OCI-LY3 (cell line): ENCODE results near the gene LRRC46.

ENCODE experiments used
- H2AFZ ChIP-seq: fragments of 200-600, 300-600 bp; shearing (Covaris generic); 2 replicates; pipeline ENCODE4 v1.6.0; 2014; ENCODE audit warnings: antibody characterized with exemption, low read depth, low read length
- H3K27ac ChIP-seq: fragments of 200-600, 300-600 bp; sonication (generic); 2 replicates; pipeline ENCODE4 v1.5.1; 2014; ENCODE audit warnings: mild to moderate bottlenecking, low read length, moderate library complexity, mixed read lengths
- H3K27me3 ChIP-seq: fragments of 200-600, 300-600 bp; sonication (generic); 2 replicates; pipeline ENCODE4 v1.6.1; 2014; ENCODE audit warnings: low read depth, low read length, mixed read lengths
- H3K36me3 ChIP-seq: fragments of 200-600, 300-600 bp; sonication (generic); replicated peaks from 2 replicates; pipeline ENCODE3; 2014; ENCODE audit warnings: low read depth, low read length, mixed read lengths
- H3K4me1 ChIP-seq: fragments of 300-600, 200-600 bp; sonication (generic); 2 replicates; pipeline ENCODE4 v1.6.1; 2014; ENCODE audit warnings: low read length, mixed read lengths
- H3K4me2 ChIP-seq: fragments of 200-600, 300-600 bp; sonication (generic); 2 replicates; pipeline ENCODE4 v1.6.1; 2014; ENCODE audit warnings: low read length, mixed read lengths
- H3K4me3 ChIP-seq: fragments of 300-600, 200-600 bp; sonication (generic); 2 replicates; pipeline ENCODE4 v1.5.1; 2014; ENCODE audit warnings: antibody characterized with exemption, mild to moderate bottlenecking, low read length, moderate library complexity
- H3K79me2 ChIP-seq: fragments of 300-600, 200-600 bp; shearing (Covaris generic); 2 replicates; pipeline ENCODE4 v1.6.1; 2014; ENCODE audit warnings: mild to moderate bottlenecking, low read length, mixed read lengths
- H3K9ac ChIP-seq: fragments of 300-600, 200-600 bp; shearing (Covaris generic); 2 replicates; pipeline ENCODE4 v1.6.0; 2014; ENCODE audit warnings: mild to moderate bottlenecking, low read length, moderate library complexity
- H3K9me3 ChIP-seq: fragments of 200-600, 300-600 bp; shearing (Covaris generic); 2 replicates; pipeline ENCODE4 v1.6.1; 2014; ENCODE audit warnings: low read length, mixed read lengths; ENCODE audit not compliant: insufficient read depth
- H4K20me1 ChIP-seq: fragments of 200-600, 300-600 bp; sonication (generic); 2 replicates; pipeline ENCODE4 v1.6.1; 2016; ENCODE audit warnings: low read length, mixed read lengths; ENCODE audit not compliant: insufficient read depth
- EZH2phosphoT487 ChIP-seq: fragments of 200-600 bp; shearing (Covaris generic); IDR thresholded peaks from 2 replicates; pipeline ENCODE4 v1.6.1; 2018; ENCODE audit warnings: antibody characterized with exemption, mixed run types, low read depth
- TF ChIP-seq, protein P1 (sequence below): fragments of 200-600, 300-600 bp; sonication (generic); IDR thresholded peaks from 2 replicates; pipeline ENCODE4 v1.5.1; 2014; ENCODE audit warnings: antibody characterized with exemption, low read length, low read depth

The LRRC46 gene

DNA sequence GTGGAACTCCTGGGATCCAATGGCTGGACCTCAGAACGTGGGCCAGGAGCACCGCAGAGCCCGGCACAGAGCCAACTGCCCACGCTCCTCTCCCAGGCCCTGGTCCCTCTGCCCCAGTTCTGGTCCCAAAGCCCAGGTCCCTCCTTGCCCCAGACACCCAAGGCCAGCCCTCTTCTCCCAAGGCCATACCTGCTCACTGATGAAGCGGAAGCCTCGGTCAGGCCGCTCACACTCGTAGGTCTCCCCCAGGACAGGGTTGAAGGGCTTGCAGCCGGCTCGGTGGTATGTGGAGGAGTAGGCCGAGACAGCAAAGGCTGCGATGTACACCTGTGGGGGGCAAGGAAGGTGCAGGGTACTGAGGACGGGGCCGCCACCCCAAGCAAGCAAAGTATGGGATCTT, 18.4 kb upstream of the LRRC46 start:
- Histone ChIP-seq H3K9ac (no peak overlapping the region), H3K4me3 (no peak overlapping the region), H2AFZ (no peak overlapping the region), H3K9me3 (no peaks in the 10 kb centered on the region), H3K4me1 (no peaks in the 10 kb centered on the region), H3K27me3 (no peaks in the 10 kb centered on the region), H4K20me1 (no peaks in the 10 kb centered on the region), H3K4me2 (no peak overlapping the region), H3K27ac (no peak overlapping the region), H3K36me3 (no peaks in the 10 kb centered on the region), H3K79me2 (no peaks in the 10 kb centered on the region)
- TF ChIP-seq, protein P1, sequence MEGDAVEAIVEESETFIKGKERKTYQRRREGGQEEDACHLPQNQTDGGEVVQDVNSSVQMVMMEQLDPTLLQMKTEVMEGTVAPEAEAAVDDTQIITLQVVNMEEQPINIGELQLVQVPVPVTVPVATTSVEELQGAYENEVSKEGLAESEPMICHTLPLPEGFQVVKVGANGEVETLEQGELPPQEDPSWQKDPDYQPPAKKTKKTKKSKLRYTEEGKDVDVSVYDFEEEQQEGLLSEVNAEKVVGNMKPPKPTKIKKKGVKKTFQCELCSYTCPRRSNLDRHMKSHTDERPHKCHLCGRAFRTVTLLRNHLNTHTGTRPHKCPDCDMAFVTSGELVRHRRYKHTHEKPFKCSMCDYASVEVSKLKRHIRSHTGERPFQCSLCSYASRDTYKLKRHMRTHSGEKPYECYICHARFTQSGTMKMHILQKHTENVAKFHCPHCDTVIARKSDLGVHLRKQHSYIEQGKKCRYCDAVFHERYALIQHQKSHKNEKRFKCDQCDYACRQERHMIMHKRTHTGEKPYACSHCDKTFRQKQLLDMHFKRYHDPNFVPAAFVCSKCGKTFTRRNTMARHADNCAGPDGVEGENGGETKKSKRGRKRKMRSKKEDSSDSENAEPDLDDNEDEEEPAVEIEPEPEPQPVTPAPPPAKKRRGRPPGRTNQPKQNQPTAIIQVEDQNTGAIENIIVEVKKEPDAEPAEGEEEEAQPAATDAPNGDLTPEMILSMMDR = no peak
- TF ChIP-seq EZH2phosphoT487 = no peak

DNA sequence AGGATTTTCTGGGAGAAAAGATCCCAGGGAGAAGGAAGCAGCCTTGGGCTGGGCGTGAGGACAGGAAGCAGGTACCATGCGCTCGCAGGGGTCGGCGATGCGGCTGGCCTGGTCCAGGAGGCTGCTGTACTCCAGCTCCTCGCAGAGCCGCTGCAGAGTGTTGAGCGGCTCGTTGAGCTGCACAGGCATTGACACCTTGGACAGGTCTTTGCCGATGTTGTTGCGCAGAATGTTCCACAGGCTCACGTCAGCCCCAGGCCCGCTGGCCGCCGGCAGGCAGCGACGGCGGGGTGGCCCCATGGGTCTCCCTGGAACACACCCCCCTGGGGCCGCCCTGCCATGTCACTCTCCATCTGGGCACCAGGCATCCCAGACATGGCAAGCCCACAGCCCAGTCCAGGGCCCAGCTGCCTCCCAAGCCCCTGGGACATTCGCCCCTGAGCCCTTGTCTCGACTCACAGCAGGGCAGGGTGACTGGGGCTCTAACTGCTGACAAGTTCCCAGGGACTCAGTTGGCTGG, 17.9 kb upstream of the LRRC46 start:
- TF ChIP-seq EZH2phosphoT487 = no peak
- TF ChIP-seq, protein P1 = no peak
- Histone ChIP-seq H3K27me3 (no peaks in the 10 kb centered on the region), H3K79me2 (no peaks in the 10 kb centered on the region), H4K20me1 (no peaks in the 10 kb centered on the region), H2AFZ (no peak overlapping the region), H3K9ac (no peak overlapping the region), H3K4me1 (no peaks in the 10 kb centered on the region), H3K27ac (no peak overlapping the region), H3K36me3 (no peaks in the 10 kb centered on the region), H3K9me3 (no peaks in the 10 kb centered on the region), H3K4me3 (no peak overlapping the region), H3K4me2 (no peak overlapping the region)

DNA sequence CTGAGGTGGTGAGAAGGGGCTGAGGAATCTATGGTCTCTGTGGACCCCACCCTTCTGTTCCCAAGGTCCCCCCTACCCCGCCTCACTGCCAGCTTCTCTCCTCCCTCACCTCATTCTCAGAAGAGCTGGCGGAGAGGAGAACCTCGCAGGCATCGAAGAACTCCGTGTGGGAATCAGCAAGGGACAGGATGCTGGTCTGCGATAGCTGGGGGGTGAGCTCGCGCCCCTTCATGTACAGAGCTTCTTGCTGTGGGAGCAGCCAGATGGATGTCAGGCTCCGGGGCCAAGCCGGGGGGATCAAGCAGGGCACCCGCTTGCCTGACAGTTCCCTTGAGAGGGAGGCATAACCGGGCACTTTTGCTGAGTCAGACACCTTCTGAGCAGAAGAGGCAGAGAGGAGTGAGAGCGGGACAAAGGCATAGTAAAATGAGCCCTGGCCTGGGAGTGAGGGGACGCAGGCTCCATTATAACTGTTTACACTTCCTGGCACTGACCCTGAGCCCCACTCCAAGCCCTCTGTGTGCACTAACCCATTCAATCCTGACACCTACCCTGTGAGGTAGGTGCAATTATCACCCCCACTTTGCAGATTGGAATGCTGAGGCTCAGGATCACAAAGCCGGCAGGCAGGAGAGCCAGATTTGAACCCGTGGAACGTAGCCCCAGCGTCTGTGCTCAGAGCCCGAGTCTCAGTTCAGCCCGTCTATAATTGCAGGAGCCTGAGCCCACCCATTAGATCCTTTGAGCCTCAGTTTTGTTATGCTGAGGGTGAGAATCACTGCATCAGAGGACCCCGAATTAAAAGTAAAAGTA, 16.2 kb upstream of the LRRC46 start:
- no peaks in the 10 kb centered on the region for H3K27me3 ChIP-seq
- H4K20me1 ChIP-seq = no peaks in the 10 kb centered on the region
- H3K27ac ChIP-seq = no peak overlapping the region
- TF ChIP-seq, protein P1 = no peak
- TF ChIP-seq EZH2phosphoT487 = no peak
- no peak overlapping the region for H2AFZ ChIP-seq
- no peaks in the 10 kb centered on the region for H3K36me3 ChIP-seq
- peaks cover 4% of the 10 kb centered on the region; the same call in 1 of the 2 replicates for H3K4me1 ChIP-seq
- H3K9ac ChIP-seq = no peak overlapping the region
- H3K9me3 ChIP-seq = no peaks in the 10 kb centered on the region
- no peaks in the 10 kb centered on the region for H3K79me2 ChIP-seq
- H3K4me3 ChIP-seq = no peak overlapping the region
- H3K4me2 ChIP-seq = no peak overlapping the region

DNA sequence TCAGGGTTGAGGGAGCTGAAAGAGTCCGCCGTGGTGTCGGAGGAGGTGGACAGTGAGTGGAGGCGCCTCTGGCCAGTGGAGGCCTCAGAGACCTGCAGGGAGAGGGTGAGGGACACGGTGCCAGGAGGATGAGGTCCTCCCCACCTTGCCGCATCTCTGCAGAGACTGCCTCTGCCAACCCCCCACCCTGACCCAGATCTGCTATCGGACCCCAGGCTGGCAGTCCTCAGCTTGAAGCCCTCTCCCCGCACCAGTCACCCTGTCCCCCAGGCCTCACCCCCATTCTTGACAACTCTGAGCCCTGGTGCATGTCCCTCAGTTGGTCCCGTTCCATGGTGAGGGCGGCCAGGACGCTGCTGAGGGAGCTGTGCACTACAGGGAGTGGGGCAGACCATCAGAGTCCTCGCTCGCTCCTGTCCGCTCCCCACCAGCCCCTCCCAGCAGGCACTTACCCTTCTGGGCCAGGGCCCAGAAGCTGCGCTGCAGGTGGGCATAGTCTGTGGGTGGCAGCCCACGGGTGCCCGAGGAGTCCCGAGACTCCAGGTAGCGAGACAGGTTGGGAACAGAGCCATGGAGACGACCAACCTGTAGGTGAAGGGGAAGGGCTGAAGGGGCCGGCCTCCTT, 15.2 kb upstream of the LRRC46 start:
- H3K4me2 ChIP-seq = no peak overlapping the region
- H3K9ac ChIP-seq = no peak overlapping the region
- no peak overlapping the region for H2AFZ ChIP-seq
- H3K4me1 ChIP-seq = peaks cover 12% of the 10 kb centered on the region; the same call in 1 of the 2 replicates
- H3K27me3 ChIP-seq = no peaks in the 10 kb centered on the region
- no peaks in the 10 kb centered on the region for H4K20me1 ChIP-seq
- no peaks in the 10 kb centered on the region for H3K79me2 ChIP-seq
- H3K9me3 ChIP-seq = no peaks in the 10 kb centered on the region
- H3K4me3 ChIP-seq = no peak overlapping the region
- no peak overlapping the region for H3K27ac ChIP-seq
- H3K36me3 ChIP-seq = no peaks in the 10 kb centered on the region
- no peak for TF ChIP-seq EZH2phosphoT487
- TF ChIP-seq, protein P1 = no peak
